Measurements from ENCODE around the gene NTM. TPM values are rescaled to one million over a fixed set of nuclear protein-coding genes. Genes with fewer than 3 reads are reported as not detected.

NTM gene
- total RNA-seq, 1 experiment from 2014 or later, result 9.9 TPM

- H2AFZ ChIP-seq (ENCODE audit: low read length), result no peak overlapping the region
- Mint-ChIP-seq H3K9me3 (no peaks in the 10 kb centered on the region; a peak in 1 of 5 replicates), H3K27me3 (ENCODE audit: low read depth) (peaks cover 2% of the 10 kb centered on the region; the same call in 1 of the 2 replicates), H3K36me3 (ENCODE audit: insufficient read depth in 1 of 3, low read depth in 3 of 3) (no peaks in the 10 kb centered on the region; a peak in 1 of 7 replicates), H3K4me1 (peaks cover 54 to 59% of the 10 kb centered on the region in 2 experiments), H3K4me3 (no peak overlapping the region), H3K27ac (no peak overlapping the region)
- H2AK5ac ChIP-seq (ENCODE audit: insufficient read length, low read length), result no peak overlapping the region
- no peak overlapping the region for H3K18ac ChIP-seq (ENCODE audit: insufficient read length, low read depth, low read length)
- no peak for DNase-seq
- no peaks in the 10 kb centered on the region for H3K9me3 ChIP-seq (ENCODE audit: control insufficient read depth, low read depth, low read length)
- no peak overlapping the region for H2BK20ac ChIP-seq (ENCODE audit: low read depth, low read length, poor library complexity, severe bottlenecking)
- H2BK120ac ChIP-seq (ENCODE audit: low read depth, low read length, poor library complexity, severe bottlenecking), result no peak overlapping the region
- H3K56ac ChIP-seq (ENCODE audit: insufficient read length, low read depth, low read length), result no peak overlapping the region
- no CpG with 5 or more reads among the region's 6 CpGs for WGBS (ENCODE audit: extremely low coverage, insufficient read length, low lambda C conversion rate)
- no peak overlapping the region for H3K23ac ChIP-seq (ENCODE audit: insufficient read length, low read depth, low read length)
- H3K4me1 ChIP-seq (ENCODE audit: insufficient read depth, low read length), result peaks cover 10% of the 10 kb centered on the region; the same call in 1 of the 2 replicates
- H3K4me2 ChIP-seq (ENCODE audit: insufficient read depth, insufficient read length, low read length), result no peak overlapping the region
- no peaks in the 10 kb centered on the region for H4K20me1 ChIP-seq (ENCODE audit: control insufficient read depth, insufficient read depth, insufficient read length)
- no peaks in the 10 kb centered on the region for H3K27me3 ChIP-seq (ENCODE audit: insufficient read depth, low read length)
- H3K79me1 ChIP-seq (ENCODE audit: insufficient read depth, low read depth, low read length, poor library complexity, severe bottlenecking), result no peaks in the 10 kb centered on the region
- H4K5ac ChIP-seq (ENCODE audit: insufficient read length, low read depth, low read length), result no peak overlapping the region
- no peak overlapping the region for H3K4ac ChIP-seq (ENCODE audit: low read depth, low read length)
- H3T11ph ChIP-seq (ENCODE audit: low read length), result no peak overlapping the region
- TF ChIP-seq CTCF (conservative IDR thresholded peaks at IDR 0.05), result no peak
- no peak overlapping the region for H2BK5ac ChIP-seq (ENCODE audit: insufficient read length, low read length)
- H4K91ac ChIP-seq (ENCODE audit: insufficient read length, low read depth, low read length), result no peak overlapping the region
- no peak overlapping the region for H3K9ac ChIP-seq (ENCODE audit: extremely low read depth, insufficient read length, low read length)
- no peak overlapping the region for H3K27ac ChIP-seq (ENCODE audit: insufficient read length, low read depth, low read length)
- H3K23me2 ChIP-seq (ENCODE audit: insufficient read length, low read depth, low read length, poor library complexity, severe bottlenecking), result no peaks in the 10 kb centered on the region
- no peaks in the 10 kb centered on the region for H3K79me2 ChIP-seq (ENCODE audit: insufficient read depth, low read length)
- no peak overlapping the region for H4K8ac ChIP-seq (replicated peaks; ENCODE audit: insufficient read length, low read depth, low read length)
- H3K14ac ChIP-seq (ENCODE audit: insufficient read depth, low read length), result no peak overlapping the region
- no peak overlapping the region for H2BK12ac ChIP-seq (ENCODE audit: insufficient read length, low read depth, low read length)
- no peak overlapping the region for H2BK15ac ChIP-seq (ENCODE audit: low read depth, low read length)
Measured at GRCh38 chr11:132112846-132113245, 742.4 kb downstream of the NTM start.
